ENCODE measurements around the gene VAT1L.

Gene VAT1L

DNA sequence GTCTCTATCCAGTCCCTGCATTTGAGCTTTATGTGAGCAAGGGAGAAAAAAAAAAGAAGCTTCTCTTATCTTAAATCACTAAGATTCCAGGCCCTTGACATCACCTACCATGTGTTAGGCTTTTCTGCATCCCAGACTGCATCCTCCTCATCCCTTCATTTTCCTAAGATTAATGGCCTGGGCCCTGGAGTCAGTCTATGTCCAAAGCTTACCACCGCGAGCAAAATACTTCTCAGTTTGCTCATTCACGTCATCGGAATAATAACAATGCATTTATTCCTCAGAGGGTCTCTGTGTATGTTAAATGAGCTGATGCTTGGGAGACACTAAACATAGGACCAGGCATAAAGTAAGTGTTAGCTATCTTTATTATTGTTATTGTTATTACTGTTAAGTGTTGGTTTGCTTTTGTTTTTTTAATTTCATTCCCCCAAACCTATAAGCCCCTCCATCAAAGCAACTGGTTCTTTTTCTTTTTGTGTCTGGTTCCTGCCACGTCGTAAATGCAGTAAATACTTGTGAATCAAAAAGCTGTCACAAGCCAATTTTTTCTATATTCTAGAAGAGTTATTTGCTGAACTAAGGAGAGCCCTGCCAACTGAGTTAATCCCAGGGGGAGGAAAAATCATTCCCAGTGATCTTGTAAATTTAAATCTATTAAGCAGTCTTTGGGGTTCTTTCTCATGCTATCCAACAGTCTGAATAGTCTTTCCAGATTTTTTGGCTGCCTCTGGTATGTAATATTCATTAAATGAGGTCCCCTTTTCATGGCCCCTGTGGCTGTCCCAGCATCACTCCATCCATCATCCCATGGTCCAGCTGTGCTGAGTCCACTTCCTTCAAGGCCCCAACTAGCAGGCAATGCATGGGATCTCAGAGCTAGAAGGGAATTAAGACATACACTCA, 46.5 kb downstream of the VAT1L start:
- DNase-seq (ENCODE audit: low read depth in 2 of 2), result no peak

DNA sequence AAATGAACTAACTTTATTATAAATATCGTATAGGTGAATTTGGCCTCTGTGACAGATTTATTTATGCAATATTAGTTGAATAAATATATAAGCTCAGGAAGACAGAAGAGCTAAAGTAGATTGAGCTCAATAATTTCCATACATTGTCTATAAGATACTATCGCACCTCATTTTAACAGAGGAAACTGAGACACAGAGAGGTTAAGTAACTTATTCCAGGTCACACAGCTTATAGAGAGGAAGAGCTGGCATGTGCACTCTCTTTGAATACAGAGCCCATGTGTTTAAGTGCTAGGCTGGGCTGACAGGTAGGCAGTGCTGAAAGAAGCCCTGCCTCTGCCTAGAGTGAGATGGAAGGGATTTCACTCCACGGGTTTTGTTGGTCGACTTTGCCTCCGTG, 48.4 kb downstream of the VAT1L start:
- no peak for DNase-seq (ENCODE audit: low read depth in 2 of 2)

DNA sequence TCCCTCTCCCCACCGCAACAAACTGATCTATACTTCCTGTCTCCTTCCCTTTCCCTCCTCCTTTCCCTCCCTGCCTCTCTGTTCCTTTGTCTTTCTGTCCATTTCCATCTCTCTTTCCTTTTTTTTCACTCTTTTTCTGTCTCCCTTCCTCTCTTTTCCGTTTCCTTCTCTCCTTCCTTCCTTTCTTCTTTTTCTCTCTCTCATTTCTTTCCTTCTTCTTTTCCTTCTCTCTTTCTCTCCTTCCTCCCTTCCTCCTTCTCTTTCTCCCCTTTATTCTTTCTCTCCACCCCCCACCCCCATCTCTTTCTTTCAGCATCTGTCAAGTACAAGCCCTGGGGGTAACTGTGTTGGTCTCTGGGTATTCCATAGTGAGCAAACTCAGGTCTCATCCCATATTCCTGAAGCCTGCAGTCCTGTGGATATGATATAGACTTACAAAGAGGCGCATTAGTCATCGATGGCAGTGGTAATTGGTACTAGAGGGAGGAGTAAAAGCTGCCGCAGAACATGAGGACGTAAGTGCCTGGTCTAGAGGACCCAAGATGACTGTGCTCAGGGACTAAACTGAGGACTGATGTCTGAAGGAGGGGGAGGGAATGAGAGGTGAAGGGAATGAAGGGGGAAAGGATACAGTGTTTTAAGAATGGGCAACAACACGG, 50.4 kb downstream of the VAT1L start:
- no peak for DNase-seq (ENCODE audit: low read depth in 2 of 2)

DNA sequence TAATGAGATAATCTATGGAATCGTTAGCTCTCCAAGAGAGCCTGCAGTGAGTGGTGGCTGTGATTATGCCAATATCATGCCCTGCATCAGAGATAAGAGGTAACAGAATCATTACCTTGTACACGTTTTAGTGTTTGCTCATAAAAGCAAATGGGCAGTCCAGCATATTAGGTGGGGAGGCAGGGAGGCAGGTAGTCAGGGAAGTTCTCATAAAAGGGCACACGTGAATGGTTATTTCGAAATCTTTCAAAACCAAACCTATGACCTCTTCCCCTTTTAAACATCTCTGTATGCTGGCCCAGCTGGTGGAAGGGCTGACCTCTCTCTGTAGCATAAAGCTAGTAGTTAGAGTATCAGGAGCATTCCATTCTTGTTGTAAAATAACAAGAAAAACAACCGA, 51.7 kb downstream of the VAT1L start:
- DNase-seq (ENCODE audit: low read depth in 2 of 2), result no peak

- no peak for DNase-seq (ENCODE audit: low read depth in 2 of 2)
Observed at GRCh38 chr16:77840673-77841501, 52.5 kb downstream of the VAT1L start.

DNA sequence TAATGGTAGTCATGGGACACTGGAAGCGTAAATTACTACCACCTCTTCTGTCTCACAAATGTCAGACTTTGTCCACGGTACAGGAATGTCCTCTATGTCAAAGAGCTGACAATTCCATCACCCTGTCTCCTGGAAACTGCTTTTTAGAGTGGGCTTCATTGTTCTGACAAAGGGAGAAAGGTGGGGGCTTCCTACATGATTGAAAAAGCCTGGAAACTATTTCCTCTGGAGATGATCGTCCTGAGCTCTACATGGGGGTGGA, 53.1 kb downstream of the VAT1L start:
- DNase-seq (ENCODE audit: low read depth in 2 of 2), result no peak

GRCh38 chr16:77842468-77842867, 54.1 kb downstream of the VAT1L start:
- no peak for DNase-seq (ENCODE audit: low read depth in 2 of 2)

DNA sequence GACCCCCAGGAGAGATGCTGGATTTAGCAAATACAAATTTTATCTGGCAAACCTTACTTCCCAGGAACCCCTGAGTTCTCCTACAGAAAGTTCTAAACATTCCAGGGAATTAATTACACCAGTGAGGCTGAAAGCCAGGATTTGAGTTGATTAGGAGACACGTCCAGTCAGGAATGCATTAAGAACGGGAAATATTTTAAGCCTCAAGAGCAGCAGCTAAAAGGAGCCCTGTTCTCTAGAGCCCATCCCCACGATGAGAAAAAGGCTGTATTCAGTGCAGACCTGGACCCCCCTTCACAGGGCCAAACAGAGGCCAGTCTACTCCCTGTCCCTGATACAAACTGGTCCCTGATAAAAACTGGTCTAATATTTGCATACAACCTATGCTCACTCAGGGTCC, 55.0 kb downstream of the VAT1L start:
- no peak for DNase-seq (ENCODE audit: low read depth in 2 of 2)

DNA sequence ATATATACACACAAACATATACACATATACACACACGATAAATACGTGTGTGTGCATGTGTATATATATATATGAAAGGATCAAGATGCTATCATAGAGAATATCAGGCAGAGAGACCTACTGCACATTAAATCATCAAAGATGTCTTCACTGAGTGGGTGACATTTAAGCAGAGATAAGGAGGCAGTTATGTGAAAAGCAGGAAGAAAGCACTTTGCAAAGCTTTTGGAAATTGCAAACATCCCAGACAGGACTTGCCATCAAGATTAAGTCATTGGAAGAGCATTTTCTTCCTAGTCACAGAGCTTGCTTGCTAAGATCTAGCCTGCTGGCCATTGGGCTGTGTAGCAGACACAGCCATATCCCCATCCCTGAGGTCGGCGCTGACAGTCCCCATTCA, 56.4 kb downstream of the VAT1L start:
- no peak for DNase-seq (ENCODE audit: low read depth in 2 of 2)

DNA sequence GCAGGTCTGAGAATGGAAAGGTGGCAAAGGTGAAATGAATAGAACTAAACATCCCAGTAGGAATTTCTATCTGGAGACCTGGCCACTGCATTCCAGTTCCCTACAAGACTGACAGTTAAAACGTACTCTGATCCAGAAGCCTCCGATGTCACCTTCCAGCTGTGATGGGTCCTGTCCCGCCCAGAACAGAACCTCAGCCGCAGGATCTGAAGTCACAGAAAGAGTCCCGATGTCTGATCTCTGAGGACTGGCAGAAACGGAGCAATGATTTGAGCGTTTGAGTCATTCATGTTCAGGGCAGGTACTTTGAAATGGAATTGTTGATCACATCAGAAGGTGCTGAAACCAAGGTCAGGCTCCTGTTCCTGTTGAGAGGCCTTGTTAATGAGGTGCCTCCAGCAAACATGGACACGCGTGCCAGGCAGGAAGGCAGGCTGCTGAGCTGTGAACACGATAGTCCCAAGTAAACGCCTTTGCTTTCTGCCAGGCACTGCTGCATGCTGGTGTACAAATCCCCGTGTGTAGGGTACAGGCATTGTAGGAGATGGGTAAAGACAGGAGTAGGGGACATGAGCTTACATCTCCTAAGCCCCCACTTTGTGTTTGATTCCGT, 61.4 kb downstream of the VAT1L start:
- DNase-seq (ENCODE audit: low read depth in 2 of 2), result no peak

GRCh38 chr16:77850636-77851333, 62.4 kb downstream of the VAT1L start:
- DNase-seq (ENCODE audit: low read depth in 2 of 2), result no peak

GRCh38 chr16:77853161-77853560, 64.8 kb downstream of the VAT1L start:
- DNase-seq (ENCODE audit: low read depth in 2 of 2), result no peak

DNA sequence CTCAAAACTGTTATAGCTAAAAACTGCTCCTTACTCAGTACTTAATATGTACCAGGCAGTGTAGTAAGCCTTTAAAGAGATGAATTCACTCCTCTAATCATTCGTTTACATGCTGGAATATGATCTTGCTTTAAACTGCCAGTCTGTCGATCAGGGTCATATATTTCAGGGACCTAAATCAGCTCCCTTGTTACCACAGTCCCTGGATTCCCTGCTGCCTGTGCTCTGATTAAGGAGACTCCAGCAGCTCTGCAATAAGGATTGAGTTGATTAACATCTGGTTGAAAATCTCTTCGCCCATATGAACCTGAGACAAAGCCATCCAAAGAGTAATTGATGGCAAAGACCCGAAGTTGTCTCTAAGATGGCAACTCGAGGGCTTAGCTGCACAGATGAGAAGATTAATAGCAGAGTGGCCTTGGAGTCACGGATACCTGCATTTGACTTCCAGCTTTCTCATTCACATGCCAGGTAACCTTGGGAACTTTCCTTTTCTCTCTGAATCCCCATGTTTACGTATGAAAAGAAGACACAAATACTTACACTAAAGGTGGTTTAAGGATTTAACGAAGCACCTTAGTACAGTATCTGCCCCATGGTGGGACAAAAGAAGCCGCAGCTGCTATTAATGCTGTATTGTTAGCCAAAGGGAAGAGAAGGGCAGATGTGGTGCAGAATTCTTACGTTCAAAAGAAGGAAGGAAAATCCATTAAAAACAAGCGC, 68.2 kb downstream of the VAT1L start:
- no peak for DNase-seq (ENCODE audit: low read depth in 2 of 2)

- DNase-seq (ENCODE audit: low read depth in 2 of 2), result no peak
Observed at GRCh38 chr16:77858060-77858459, 69.7 kb downstream of the VAT1L start.

DNA sequence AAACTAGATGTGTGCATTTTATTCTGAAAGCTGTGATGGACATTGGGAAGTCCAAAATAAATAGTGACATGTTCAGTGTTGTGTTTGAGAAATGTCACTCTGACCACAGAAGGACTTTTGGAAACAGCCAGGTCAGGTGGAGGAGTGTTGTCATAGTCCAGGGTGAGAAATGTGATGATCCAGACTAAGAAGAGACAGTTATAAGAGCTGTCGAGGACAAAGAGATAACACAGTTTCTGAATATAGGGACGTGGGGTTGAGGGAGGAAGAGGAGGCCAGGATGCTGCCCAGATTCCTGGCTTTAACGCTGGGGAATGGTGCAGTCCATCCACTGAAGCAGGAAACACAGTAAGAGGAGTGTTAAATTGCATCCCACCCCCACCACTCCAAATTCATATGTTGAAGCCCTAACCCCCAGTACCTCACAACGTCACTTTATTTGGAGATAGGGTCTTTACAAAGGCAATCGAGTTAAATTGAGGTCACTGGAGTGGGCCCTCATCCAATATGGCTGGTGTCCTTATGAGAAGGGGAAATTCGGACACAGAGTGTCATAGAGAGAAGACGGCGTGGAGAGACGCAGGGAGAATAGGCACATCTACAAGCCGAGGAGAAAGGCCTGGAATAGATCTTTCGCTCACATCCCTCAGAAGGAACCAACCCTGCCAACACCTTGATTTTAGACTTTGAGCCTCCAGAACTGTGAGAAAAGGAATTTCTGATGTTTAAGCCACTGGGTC, 71.3 kb downstream of the VAT1L start:
- no peak for DNase-seq (ENCODE audit: low read depth in 2 of 2)

DNA sequence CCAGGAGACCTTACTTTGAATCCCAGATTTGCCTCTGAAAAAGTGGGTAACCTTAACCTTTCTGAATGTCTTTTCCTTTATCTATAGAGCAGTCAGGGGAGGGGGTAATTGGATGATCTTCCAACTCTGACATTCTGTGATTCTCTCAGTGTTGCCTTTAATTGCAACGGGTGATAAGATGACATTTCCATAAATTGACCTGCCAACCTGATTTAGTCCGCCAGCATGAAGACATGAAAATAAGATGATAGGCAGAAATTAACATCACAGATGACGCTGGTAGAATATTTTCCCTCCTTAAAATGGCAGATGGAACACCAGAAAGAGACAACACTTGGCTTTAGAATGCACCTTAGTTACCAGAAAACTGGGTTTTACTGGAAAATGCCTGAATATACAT, 72.6 kb downstream of the VAT1L start:
- no peak for DNase-seq (ENCODE audit: low read depth in 2 of 2)

DNA sequence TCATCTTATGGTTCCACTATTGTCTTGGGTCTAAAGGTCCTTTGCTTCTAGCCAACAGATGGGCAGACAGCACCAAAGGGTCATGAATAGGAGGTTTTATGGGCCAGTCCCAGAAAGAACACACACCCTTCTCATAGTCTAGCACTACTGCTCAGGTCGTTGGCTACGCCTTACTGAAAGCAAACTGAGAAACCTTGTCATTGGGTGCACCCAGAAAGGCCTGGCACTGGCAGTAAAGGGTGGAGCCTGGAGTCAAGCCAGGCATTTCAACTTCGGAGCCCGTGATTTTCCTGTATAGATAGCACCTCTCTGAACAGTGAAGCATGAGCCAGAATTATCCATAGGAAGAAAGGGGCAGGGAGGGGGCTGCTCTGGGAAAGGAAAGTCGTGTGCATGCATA, 74.9 kb downstream of the VAT1L start:
- no peak for DNase-seq (ENCODE audit: low read depth in 2 of 2)

GRCh38 chr16:77866752-77867151, 78.4 kb downstream of the VAT1L start:
- DNase-seq (ENCODE audit: low read depth in 2 of 2), result no peak

DNA sequence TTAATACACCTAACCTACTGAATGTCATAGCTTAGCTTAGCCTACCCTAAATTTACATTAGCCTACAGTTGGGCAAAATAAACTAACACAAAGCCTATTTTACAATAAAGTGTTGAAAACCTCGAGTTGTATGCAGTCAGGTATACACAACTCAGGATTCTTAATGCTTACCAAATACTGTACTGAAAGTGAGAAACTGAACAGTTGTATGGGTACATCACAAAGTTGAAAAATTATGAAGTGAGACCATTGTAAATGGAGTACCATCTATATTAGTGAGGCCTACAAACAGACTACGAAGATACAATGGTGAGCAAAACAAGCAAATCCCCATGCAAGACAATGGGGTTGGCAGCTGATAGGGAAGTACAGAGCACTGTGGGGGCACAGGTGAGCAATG, 79.7 kb downstream of the VAT1L start:
- no peak for DNase-seq (ENCODE audit: low read depth in 2 of 2)

DNA sequence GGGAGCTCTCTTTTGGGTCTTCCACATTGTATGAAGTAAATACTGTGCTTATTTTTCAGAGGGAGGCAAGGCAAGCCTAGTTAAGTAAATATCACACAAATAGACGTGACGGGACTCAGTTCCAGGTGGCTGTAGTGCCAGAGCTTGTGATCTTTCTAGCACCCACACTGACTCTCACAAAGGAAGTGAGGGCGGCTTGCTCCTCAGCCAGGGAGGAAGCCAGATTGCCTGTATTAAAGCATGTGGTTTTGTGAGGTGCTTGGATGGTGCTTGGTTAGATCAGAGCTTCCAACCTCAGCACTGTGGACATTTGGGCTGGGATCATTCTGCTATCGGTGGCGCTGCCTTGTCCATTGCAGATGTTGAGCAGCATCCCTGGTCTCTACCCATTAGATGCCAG, 80.1 kb downstream of the VAT1L start:
- peak in 1 of 2 donors; percentile 1 for DNase-seq (ENCODE audit: low read depth in 2 of 2)
